ES-I3 (cell line): ENCODE data around the gene EGR4.

Experiments
- H3K36me3 ChIP-seq: 2 replicates; pipeline ENCODE4 v1.6.1; 2013; ENCODE audit warnings: mild to moderate bottlenecking, low read length, control low read depth, moderate library complexity; ENCODE audit not compliant: insufficient read depth
- H3K4me1 ChIP-seq: 2 replicates; pipeline ENCODE4 v1.6.1; 2013; ENCODE audit warnings: mild to moderate bottlenecking, control low read depth, low read length; ENCODE audit not compliant: insufficient read depth
- H3K9ac ChIP-seq: 2 replicates; pipeline ENCODE4 v1.6.1; 2013; ENCODE audit warnings: low read depth, mild to moderate bottlenecking, low read length, moderate library complexity
- H3K9me3 ChIP-seq: 2 replicates; pipeline ENCODE4 v1.6.1; 2013; ENCODE audit warnings: mild to moderate bottlenecking, low read length, moderate library complexity; ENCODE audit not compliant: control insufficient read depth, insufficient read depth

Gene EGR4

GRCh38 chr2:73282924-73283544 is 10.3 kb downstream of the EGR4 start:
- Histone ChIP-seq H3K36me3 (no peaks in the 10 kb centered on the region), H3K9me3 (no peaks in the 10 kb centered on the region), H3K4me1 (peaks cover 4% of the 10 kb centered on the region; the same call in 1 of the 2 replicates), H3K9ac (peak overlapping the region; percentile 86; the same call in 1 of the 2 replicates)

- H3K9ac ChIP-seq = no peak overlapping the region
- H3K4me1 ChIP-seq = peaks cover 4% of the 10 kb centered on the region; the same call in 1 of the 2 replicates
- no peaks in the 10 kb centered on the region for H3K36me3 ChIP-seq
- H3K9me3 ChIP-seq = no peaks in the 10 kb centered on the region
Measured at GRCh38 chr2:73281244-73281643, 12.1 kb downstream of the EGR4 start.

- no peaks in the 10 kb centered on the region for H3K9me3 ChIP-seq
- H3K36me3 ChIP-seq = no peaks in the 10 kb centered on the region
- 0 out of 2 replicates have a peak, but pooled peaks cover 4% of the 10 kb centered on the region for H3K4me1 ChIP-seq
- no peak overlapping the region for H3K9ac ChIP-seq
Measured at GRCh38 chr2:73279852-73280251, 13.5 kb downstream of the EGR4 start.

GRCh38 chr2:73272270-73272669 is 21.1 kb downstream of the EGR4 start:
- no peaks in the 10 kb centered on the region for H3K36me3 ChIP-seq
- no peak overlapping the region for H3K9ac ChIP-seq
- no peaks in the 10 kb centered on the region for H3K9me3 ChIP-seq
- H3K4me1 ChIP-seq = no peaks in the 10 kb centered on the region

GRCh38 chr2:73269686-73270465 is 23.5 kb downstream of the EGR4 start:
- no peaks in the 10 kb centered on the region for H3K36me3 ChIP-seq
- no peaks in the 10 kb centered on the region for H3K9me3 ChIP-seq
- no peaks in the 10 kb centered on the region for H3K4me1 ChIP-seq
- peak overlapping the region; percentile 55 for H3K9ac ChIP-seq

GRCh38 chr2:73268830-73269685 is 24.3 kb downstream of the EGR4 start:
- peak overlapping the region; percentile 55 for H3K9ac ChIP-seq
- H3K9me3 ChIP-seq = no peaks in the 10 kb centered on the region
- no peaks in the 10 kb centered on the region for H3K4me1 ChIP-seq
- H3K36me3 ChIP-seq = no peaks in the 10 kb centered on the region

GRCh38 chr2:73268366-73268829 is 24.9 kb downstream of the EGR4 start:
- H3K4me1 ChIP-seq = no peaks in the 10 kb centered on the region
- H3K9me3 ChIP-seq = no peaks in the 10 kb centered on the region
- peak overlapping the region; percentile 55 for H3K9ac ChIP-seq
- H3K36me3 ChIP-seq = no peaks in the 10 kb centered on the region

- no peaks in the 10 kb centered on the region for H3K36me3 ChIP-seq
Measured at GRCh38 chr2:73267008-73267407, 26.3 kb downstream of the EGR4 start.

GRCh38 chr2:73266061-73266901 is 27.1 kb downstream of the EGR4 start:
- Histone ChIP-seq H3K36me3 (no peaks in the 10 kb centered on the region), H3K9ac (no peak overlapping the region), H3K4me1 (no peaks in the 10 kb centered on the region), H3K9me3 (no peaks in the 10 kb centered on the region)

More at GRCh38 chr2:73267008-73267407, 26.3 kb downstream of the EGR4 start:
- Histone ChIP-seq H3K9ac (no peak overlapping the region), H3K9me3 (no peaks in the 10 kb centered on the region), H3K4me1 (no peaks in the 10 kb centered on the region)

GRCh38 chr2:73265298-73266060 is 27.9 kb downstream of the EGR4 start:
- Histone ChIP-seq H3K36me3 (no peaks in the 10 kb centered on the region), H3K4me1 (no peaks in the 10 kb centered on the region), H3K9me3 (no peaks in the 10 kb centered on the region), H3K9ac (no peak overlapping the region)

- Histone ChIP-seq H3K9ac (no peak overlapping the region), H3K4me1 (no peaks in the 10 kb centered on the region), H3K36me3 (no peaks in the 10 kb centered on the region), H3K9me3 (no peaks in the 10 kb centered on the region)
Measured at GRCh38 chr2:73264783-73265182, 28.6 kb downstream of the EGR4 start.

- no peaks in the 10 kb centered on the region for H3K9me3 ChIP-seq
- H3K9ac ChIP-seq = no peak overlapping the region
- H3K36me3 ChIP-seq = no peaks in the 10 kb centered on the region
- H3K4me1 ChIP-seq = no peaks in the 10 kb centered on the region
Measured at GRCh38 chr2:73264332-73264606, 29.1 kb downstream of the EGR4 start.

GRCh38 chr2:73263540-73264331 is 29.6 kb downstream of the EGR4 start:
- Histone ChIP-seq H3K9ac (no peak overlapping the region), H3K4me1 (no peaks in the 10 kb centered on the region), H3K9me3 (no peaks in the 10 kb centered on the region), H3K36me3 (no peaks in the 10 kb centered on the region)
